HUES64 (cell line): ENCODE measurements around the gene TNPO1.

Source experiments
- H3K27ac ChIP-seq: 2 replicates; pipeline ENCODE4 v1.7.0; 2013; ENCODE audit warnings: low read depth, low read length, inconsistent platforms
- H3K27me3 ChIP-seq: 2 replicates; pipeline ENCODE4 v1.6.1; 2013; ENCODE audit warnings: mild to moderate bottlenecking, low read length; ENCODE audit not compliant: insufficient read depth
- H3K36me3 ChIP-seq: 2 replicates; pipeline ENCODE4 v1.6.1; 2013; ENCODE audit warnings: mild to moderate bottlenecking, low read length; ENCODE audit not compliant: insufficient read depth
- H3K4me1 ChIP-seq: 2 replicates; pipeline ENCODE4 v1.6.1; 2013; ENCODE audit warnings: mild to moderate bottlenecking, low read length, moderate library complexity; ENCODE audit not compliant: insufficient read depth
- H3K4me3 ChIP-seq: 2 replicates; pipeline ENCODE4 v1.5.1; 2013; ENCODE audit warnings: mild to moderate bottlenecking, low read length, moderate library complexity
- H3K9ac ChIP-seq: 2 replicates; pipeline ENCODE4 v1.6.1; 2013; ENCODE audit warnings: mild to moderate bottlenecking, low read depth, low read length
- H3K9me3 ChIP-seq: 2 replicates; pipeline ENCODE4 v1.6.1; 2013; ENCODE audit warnings: low read depth, low read length; ENCODE audit not compliant: insufficient read depth
- WGBS: fragments of 150-250, 120-280 bp; methylation state at CpG from one replicate; pipeline ENCODE4 v1.1.7; 2013; ENCODE audit warnings: missing lambda C conversion rate; 5-methylcytosine and 5-hydroxymethylcytosine counted together

The TNPO1 gene

DNA sequence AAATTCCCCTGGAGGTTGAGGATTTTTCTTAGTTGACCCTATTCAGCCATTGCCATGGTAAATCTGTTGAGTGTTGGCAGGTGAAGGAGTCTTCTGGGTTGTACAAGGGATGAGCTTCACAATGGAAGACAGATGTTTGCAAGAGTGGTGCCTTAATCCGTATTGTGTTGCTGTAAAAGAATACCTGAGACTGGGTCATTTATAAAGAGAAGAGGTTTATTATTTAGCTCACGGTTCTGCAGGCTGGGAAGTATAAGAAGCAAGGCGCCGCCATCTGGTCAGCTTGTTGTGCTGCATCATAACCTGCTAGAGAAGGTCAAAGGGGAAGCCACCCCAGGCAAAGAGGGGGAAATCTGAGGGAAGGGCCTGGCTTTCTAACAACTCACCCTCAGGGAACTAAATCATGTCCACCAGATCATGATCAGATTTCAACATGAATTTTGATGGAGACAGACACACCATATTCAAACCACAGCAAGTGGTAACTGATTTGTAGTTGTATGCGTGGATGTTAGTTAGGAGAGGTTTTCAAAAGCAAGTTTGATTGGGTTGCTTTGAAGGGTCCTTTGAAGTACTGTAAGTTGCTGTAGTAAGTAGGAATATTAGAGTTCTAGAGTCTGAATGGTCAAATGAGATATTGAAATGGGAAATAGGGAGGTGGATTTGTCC, 2.5 kb downstream of the TNPO1 start:
- Histone ChIP-seq H3K36me3 (no peaks in the 10 kb centered on the region), H3K9ac (no peak overlapping the region), H3K9me3 (no peaks in the 10 kb centered on the region), H3K4me1 (peaks cover 29% of the 10 kb centered on the region), H3K27me3 (no peaks in the 10 kb centered on the region), H3K4me3 (peak overlapping the region; percentile 88), H3K27ac (no peak overlapping the region; the same call in 1 of the 2 replicates)
- WGBS: 21% methylated on average over 5 of the region's 5 CpGs

DNA sequence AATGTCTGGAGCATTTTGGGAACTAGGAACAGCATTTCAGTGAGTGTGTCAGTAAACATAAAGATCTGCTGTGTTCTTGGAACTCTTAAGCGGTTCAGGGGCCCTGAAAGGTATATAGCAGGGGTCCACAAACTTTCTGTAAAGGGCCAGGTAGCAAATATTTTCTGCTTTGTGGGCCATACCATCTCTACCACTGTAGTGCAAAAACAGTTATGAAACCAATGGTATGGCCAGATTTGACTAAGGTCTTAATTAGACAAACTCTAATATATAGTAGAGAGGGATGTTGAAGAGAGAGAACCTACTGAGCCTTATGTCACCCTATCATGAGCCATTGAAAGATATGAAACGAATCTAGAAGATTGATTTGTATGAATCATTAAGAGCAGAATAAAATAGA, 5.3 kb downstream of the TNPO1 start:
- peaks cover 21% of the 10 kb centered on the region for H3K4me1 ChIP-seq
- no peak overlapping the region for H3K9ac ChIP-seq
- no peak overlapping the region for H3K27ac ChIP-seq
- H3K36me3 ChIP-seq: no peaks in the 10 kb centered on the region
- H3K9me3 ChIP-seq: no peaks in the 10 kb centered on the region
- no peak overlapping the region for H3K4me3 ChIP-seq
- WGBS: 93% methylated on average over 2 of the region's 2 CpGs
- no peaks in the 10 kb centered on the region for H3K27me3 ChIP-seq

DNA sequence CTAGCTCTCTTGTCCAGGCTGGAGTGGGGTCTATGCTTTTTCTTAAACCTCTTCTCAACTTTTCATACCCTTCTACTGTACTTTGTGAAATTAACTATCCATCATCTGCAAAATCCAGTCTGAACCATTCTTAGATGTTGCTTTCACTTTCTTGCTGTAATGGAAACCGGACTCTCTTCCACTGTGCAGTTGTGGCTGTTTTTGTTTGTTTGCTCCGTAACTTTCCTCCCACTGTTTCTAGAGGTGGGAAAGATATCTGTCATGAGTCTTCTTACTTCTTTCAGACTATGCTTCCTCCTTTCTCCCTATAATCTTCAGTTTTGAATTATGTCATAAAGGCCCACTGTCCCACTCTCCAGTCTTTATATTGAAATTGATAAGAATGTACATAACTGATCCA, 6.5 kb downstream of the TNPO1 start:
- Histone ChIP-seq H3K27ac (no peak overlapping the region), H3K27me3 (no peaks in the 10 kb centered on the region), H3K4me1 (peaks cover 18% of the 10 kb centered on the region), H3K9me3 (no peaks in the 10 kb centered on the region), H3K36me3 (no peaks in the 10 kb centered on the region), H3K9ac (no peak overlapping the region), H3K4me3 (no peak overlapping the region)
- WGBS: 85% methylated on average over 2 of the region's 2 CpGs

DNA sequence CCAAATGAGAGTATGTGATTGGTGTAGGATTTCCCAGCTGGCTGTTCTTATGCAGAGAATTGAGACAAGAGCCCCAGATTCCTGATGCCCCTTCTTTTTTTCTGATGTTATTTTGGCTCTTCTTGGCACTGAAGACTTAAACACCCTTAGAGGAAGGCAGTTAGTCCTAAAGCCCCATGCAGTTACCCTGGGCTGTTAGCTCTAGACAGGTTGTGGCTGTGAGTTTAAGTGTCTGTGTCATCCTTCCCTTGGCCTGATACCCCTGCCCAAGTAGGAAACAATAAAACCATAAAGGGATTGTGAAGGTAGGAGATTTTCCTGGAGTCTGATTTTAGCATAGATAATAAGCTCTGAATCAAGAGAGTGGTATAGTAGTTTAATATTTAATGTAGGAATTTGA, 13.2 kb downstream of the TNPO1 start:
- H3K4me3 ChIP-seq: no peak overlapping the region
- no peaks in the 10 kb centered on the region for H3K27me3 ChIP-seq
- no peak overlapping the region for H3K9ac ChIP-seq
- H3K4me1 ChIP-seq: peaks cover 8% of the 10 kb centered on the region; the same call in 1 of the 2 replicates
- H3K9me3 ChIP-seq: no peaks in the 10 kb centered on the region
- no peaks in the 10 kb centered on the region for H3K36me3 ChIP-seq
- no peak overlapping the region for H3K27ac ChIP-seq

DNA sequence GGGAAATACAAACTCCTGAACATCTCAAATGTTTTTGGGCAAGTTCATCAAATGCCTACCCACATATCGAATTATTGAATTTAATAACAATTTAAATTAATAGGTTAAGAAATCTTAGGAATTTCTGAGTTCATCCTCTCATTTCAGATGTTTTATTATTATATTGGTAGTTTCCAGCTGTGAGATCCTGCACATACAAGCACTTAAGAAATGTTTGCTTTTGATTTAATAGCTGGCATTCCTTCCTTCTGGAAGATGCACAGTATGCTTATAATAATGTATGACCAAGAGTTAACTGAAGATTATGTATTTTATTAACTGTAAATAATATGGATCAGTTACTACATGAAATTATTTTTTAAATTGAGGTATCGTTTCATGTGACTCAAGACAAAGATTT, 13.9 kb downstream of the TNPO1 start:
- no CpG with 5 or more reads among the region's 2 CpGs for WGBS
- Histone ChIP-seq H3K4me1 (peaks cover 8% of the 10 kb centered on the region; the same call in 1 of the 2 replicates), H3K27ac (no peak overlapping the region)

DNA sequence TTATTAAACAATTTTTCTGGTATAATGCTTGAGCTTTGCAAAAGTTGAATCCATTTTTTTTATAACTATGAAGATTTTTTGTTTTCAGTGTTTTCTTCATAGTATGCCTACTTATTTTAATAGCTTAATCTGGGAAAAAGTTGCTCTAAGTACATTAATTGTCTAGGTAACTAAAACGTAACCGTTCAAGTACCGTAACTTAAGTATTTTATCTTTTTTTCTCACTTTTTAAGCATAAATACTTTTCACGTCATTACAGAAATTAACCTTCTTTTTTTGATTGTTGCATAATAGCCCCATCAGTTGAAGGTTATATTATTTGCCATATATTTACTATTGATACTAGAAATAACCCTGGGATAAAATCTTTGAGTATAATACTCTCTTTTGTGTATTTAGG, 15.2 kb downstream of the TNPO1 start:
- peaks cover 8% of the 10 kb centered on the region; the same call in 1 of the 2 replicates for H3K4me1 ChIP-seq
- no peaks in the 10 kb centered on the region for H3K9me3 ChIP-seq
- no peak overlapping the region for H3K9ac ChIP-seq
- 100% methylated on average over 3 of the region's 4 CpGs for WGBS
- no peak overlapping the region for H3K27ac ChIP-seq
- no peaks in the 10 kb centered on the region for H3K36me3 ChIP-seq
- H3K27me3 ChIP-seq: no peaks in the 10 kb centered on the region
- no peak overlapping the region for H3K4me3 ChIP-seq

More for the DNA sequence above, 13.9 kb downstream of the TNPO1 start:
- no peaks in the 10 kb centered on the region for H3K27me3 ChIP-seq
- no peaks in the 10 kb centered on the region for H3K9me3 ChIP-seq
- H3K36me3 ChIP-seq: no peaks in the 10 kb centered on the region
- H3K9ac ChIP-seq: no peak overlapping the region
- H3K4me3 ChIP-seq: no peak overlapping the region

DNA sequence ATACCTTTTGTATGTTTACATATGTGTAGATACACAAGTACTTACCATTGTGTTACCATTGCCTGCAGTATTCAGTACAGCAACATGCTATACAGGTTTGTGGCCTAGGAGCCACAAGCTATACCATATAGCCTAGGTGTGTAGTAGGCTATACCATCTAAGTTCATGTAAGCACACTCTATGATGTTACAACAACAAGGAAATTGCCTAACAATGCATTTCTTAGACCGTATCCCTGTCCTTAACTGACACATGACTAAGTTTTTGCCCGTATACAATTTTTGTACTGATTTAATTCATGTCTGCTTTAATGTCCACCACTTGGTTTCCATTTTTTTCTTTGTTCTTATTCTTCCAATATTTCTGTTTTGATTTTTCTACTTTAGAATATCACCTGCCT, 18.5 kb downstream of the TNPO1 start:
- Histone ChIP-seq H3K27ac (no peak overlapping the region), H3K36me3 (no peaks in the 10 kb centered on the region), H3K4me3 (no peak overlapping the region), H3K9ac (no peak overlapping the region), H3K9me3 (no peaks in the 10 kb centered on the region), H3K4me1 (no peaks in the 10 kb centered on the region), H3K27me3 (no peaks in the 10 kb centered on the region)
- WGBS: 97% methylated on average over 2 of the region's 2 CpGs

DNA sequence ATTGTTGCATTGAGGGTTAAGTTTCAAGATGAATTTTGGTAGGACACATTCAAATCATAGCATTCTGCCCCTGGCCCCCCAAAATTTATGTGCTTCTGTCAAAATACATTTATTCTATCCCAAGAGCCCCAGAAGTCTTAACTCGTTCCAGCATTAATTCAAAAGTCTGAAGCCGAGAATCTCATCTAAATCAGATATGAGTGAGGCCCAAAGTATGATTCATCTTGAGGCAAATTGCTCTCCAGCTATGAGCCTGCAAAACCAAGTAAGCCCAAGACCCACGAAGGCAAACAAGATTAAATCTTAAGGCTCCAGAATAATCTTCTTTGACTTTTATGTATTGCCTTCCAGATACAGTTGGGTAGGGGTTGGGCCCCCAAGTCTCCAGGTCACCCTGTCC, 19.2 kb downstream of the TNPO1 start:
- Histone ChIP-seq H3K4me3 (no peak overlapping the region), H3K9ac (no peak overlapping the region), H3K4me1 (no peaks in the 10 kb centered on the region), H3K27me3 (no peaks in the 10 kb centered on the region), H3K9me3 (no peaks in the 10 kb centered on the region), H3K36me3 (no peaks in the 10 kb centered on the region), H3K27ac (no peak overlapping the region)
- WGBS: 94% methylated on average over 3 of the region's 3 CpGs

DNA sequence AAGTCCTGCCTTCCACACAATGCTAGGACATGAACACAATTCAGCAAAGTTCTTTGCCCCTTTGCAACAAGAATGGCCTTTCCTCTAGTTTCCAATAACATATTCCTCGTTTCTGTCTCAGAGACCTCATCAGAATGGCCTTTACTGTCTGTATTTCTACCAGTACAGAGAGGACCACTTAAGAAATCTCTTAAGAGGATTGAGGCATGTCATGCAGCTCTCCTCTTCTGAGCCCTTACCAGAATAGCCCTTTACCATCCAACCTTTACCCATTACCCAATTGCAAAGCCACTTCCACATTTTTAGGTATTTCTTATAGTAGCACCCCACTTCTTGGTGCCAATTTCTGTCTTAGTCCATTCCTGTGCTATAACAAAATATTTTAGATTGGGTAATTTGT, 20.3 kb downstream of the TNPO1 start:
- Histone ChIP-seq H3K36me3 (no peaks in the 10 kb centered on the region), H3K27me3 (no peaks in the 10 kb centered on the region), H3K9ac (no peak overlapping the region), H3K27ac (no peak overlapping the region), H3K4me1 (no peaks in the 10 kb centered on the region; the same call in 1 of the 2 replicates), H3K4me3 (no peak overlapping the region), H3K9me3 (no peaks in the 10 kb centered on the region)
- WGBS: 94% methylated on average over 1 of the region's 1 CpG

DNA sequence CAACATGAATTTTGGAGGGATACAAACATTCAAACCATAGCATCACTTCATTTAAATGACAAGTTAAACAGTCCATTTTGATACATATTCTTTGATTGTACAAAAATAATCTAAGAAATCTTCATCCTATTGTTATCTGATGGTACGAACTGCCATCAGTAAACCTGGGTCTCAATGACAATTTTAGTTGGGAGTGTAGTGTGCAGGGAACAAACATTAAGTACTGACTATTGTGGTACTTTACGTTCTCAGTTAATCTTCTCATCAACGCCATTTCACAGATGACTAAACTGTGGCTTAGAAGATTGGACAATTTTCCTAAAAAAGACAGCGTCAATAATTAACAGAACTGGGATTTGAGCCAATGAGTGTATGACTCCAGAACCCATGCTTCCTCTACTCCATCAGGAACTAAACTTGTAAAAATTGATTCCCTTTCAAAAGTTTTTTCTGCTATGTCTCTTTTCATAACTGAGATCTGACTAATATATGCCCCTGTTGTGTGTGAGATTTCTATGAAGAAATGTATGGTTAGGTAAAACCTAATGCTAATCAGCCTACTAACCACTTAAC, 21.1 kb downstream of the TNPO1 start:
- Histone ChIP-seq H3K9ac (no peak overlapping the region), H3K36me3 (no peaks in the 10 kb centered on the region), H3K27me3 (no peaks in the 10 kb centered on the region), H3K4me1 (peaks cover 4% of the 10 kb centered on the region), H3K4me3 (no peak overlapping the region), H3K27ac (no peak overlapping the region), H3K9me3 (no peaks in the 10 kb centered on the region)
- 98% methylated on average over 4 of the region's 4 CpGs for WGBS

DNA sequence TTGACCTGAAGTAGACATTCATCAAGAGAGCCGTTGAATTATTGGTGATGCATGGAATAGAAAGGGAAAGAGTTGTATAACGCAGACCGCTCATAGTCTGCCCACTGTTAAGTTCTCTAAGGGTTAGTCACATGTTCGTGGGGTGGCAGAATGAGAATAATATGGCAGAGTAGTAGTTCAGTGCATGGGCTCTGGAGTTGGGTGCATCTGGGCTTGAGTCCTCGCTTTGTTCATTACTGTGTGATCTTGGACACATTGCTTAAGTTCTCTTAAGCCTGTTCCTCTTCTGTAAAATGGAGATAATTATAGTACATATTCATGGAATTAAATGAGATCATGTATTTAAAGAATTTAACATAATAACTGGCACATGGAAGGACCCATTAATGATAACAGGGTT, 23.6 kb downstream of the TNPO1 start:
- Histone ChIP-seq H3K4me3 (no peak overlapping the region), H3K27ac (no peak overlapping the region), H3K9ac (no peak overlapping the region), H3K9me3 (no peaks in the 10 kb centered on the region), H3K4me1 (peaks cover 9% of the 10 kb centered on the region), H3K27me3 (no peaks in the 10 kb centered on the region), H3K36me3 (no peaks in the 10 kb centered on the region)
- WGBS: 56% methylated on average over 5 of the region's 5 CpGs
